Lower leg skin (tissue), 4 donors: ENCODE data around the gene CLCN6. TPM values are rescaled to one million over a fixed set of nuclear protein-coding genes. Genes with fewer than 3 reads are reported as not detected.

ENCODE experiments used
- DNase-seq, 2 donors: peaks; one replicate each; pipeline ENCODE4 v3.0.0-alpha.2; 2019; ENCODE audit warnings: low spot score in 2 of 2
- H3K4me3 ChIP-seq: fragments of 200-600 bp; sonication (generic); 2 replicates; pipeline ENCODE4 v1.5.1; 2017; ENCODE audit warnings: mild to moderate bottlenecking, low read depth; ENCODE audit not compliant: poor library complexity, severe bottlenecking
- POLR2A ChIP-seq, 2 donors: fragments of 450-650 bp; IDR thresholded peaks; one replicate each; pipeline ENCODE4 v1.6.1; 2016 to 2017; ENCODE audit warnings: antibody characterized with exemption in 2 of 2, mild to moderate bottlenecking in 1 of 2, moderate library complexity in 1 of 2
- WGBS, 2 donors: methylation state at CpG; one replicate each; pipeline ENCODE4 v1.1.5; 2018; 5-methylcytosine and 5-hydroxymethylcytosine counted together
- intact Hi-C: fragments of 100-400 bp; cut with DNase I; formaldehyde crosslinking; loops from one replicate; pipeline ENCODE4 v1.15.0; 2023; ENCODE audit warnings: low total_unique reads
- total RNA-seq, 4 donors: library from RNA; depleted of rRNA; stranded (reverse); fragments of >200 nt; gene quantifications; one replicate each; pipeline ENCODE4 v1.1.0, GENCODE V29; 2016
- TF ChIP-seq, protein P1 (sequence below), 3 donors: fragments of 450-650 bp; IDR thresholded peaks; one replicate each; pipeline ENCODE4 v1.5.1; 2016; ENCODE audit warnings: antibody characterized with exemption in 3 of 3, mild to moderate bottlenecking in 3 of 3, moderate library complexity in 2 of 3

The CLCN6 gene
- total RNA-seq, 4 donors from 2014 or later: 7.0 to 12.4 (median 10.9) TPM

- H3K4me3 ChIP-seq: no peak overlapping the region
- no peak for TF ChIP-seq POLR2A (IDR thresholded peaks at IDR 0.05)
- WGBS, 2 donors: 84 to 86% methylated on average over 22 to 27 of the region's 28 CpGs
- no peak for DNase-seq
- intact Hi-C loops: no loop called here
Measured at GRCh38 chr1:11879311-11880180, 73.6 kb downstream of the CLCN6 start.

DNA sequence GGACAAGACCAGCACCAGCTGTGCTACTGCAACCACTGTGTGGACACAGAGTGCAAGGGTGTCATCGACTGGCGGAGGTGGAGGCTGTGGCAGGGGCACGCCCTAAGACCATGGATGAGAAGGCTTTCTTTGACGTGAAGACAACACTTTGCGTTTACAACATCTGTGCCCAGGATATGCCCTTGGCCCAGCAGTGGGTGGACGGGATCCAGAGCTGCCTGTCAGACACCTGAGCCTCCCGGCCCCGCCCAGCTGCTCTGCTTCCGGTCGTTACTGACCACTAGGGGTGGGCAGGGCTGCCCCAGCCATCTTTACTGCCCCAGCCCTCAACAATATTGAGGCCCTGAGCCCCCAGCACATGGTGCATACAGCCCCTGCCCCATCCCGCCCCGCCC is 74.2 kb downstream of the CLCN6 start:
- WGBS, 2 donors: 65 to 77% methylated on average over 12 of the region's 12 CpGs
- H3K4me3 ChIP-seq: no peak overlapping the region
- DNase-seq: no peak
- intact Hi-C loops: no loop called here
- TF ChIP-seq POLR2A (IDR thresholded peaks at IDR 0.05): no peak
- TF ChIP-seq, protein P1, sequence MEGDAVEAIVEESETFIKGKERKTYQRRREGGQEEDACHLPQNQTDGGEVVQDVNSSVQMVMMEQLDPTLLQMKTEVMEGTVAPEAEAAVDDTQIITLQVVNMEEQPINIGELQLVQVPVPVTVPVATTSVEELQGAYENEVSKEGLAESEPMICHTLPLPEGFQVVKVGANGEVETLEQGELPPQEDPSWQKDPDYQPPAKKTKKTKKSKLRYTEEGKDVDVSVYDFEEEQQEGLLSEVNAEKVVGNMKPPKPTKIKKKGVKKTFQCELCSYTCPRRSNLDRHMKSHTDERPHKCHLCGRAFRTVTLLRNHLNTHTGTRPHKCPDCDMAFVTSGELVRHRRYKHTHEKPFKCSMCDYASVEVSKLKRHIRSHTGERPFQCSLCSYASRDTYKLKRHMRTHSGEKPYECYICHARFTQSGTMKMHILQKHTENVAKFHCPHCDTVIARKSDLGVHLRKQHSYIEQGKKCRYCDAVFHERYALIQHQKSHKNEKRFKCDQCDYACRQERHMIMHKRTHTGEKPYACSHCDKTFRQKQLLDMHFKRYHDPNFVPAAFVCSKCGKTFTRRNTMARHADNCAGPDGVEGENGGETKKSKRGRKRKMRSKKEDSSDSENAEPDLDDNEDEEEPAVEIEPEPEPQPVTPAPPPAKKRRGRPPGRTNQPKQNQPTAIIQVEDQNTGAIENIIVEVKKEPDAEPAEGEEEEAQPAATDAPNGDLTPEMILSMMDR (IDR thresholded peaks at IDR 0.05): no peak

DNA sequence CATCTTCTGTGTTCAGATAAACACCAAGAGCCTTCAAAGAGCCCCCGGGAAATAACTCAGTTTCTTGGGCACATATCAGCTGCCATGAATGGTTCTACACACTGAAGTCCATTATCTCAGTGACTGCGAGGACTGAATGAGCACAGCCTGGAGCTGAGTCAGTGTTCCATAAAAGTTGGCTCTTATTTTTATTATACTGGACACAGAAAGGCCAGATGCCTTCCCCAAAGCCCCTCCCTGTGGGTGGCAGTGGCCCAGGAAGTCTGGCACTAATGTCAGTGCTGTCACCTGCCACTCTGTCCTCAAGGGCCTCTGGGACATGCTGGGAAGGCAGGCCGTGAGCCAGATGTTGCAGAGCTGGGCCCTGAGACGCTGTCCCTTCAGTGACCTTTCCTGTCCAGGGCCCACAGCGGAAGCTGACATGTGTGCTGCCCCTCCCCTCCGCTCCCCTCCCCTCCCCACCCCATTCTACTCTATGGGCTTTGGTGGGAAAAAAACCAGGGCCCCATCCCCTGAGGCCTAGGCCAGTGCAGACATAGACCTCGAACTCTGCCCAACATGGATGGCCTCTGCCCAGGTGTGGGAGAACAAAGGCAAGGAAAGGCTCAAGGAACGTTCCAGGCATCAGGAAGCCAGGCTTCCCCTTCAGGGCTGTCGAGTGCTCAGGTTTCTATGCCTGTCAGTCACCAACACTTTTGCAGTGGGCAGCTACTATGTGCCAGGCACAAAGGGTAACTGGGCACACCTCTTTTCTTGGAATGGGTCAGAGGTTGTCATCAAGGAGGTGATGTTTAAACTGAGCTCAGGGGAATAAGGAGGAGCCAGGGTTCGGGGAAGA is 75.1 kb downstream of the CLCN6 start:
- no peak for TF ChIP-seq POLR2A (IDR thresholded peaks at IDR 0.05)
- TF ChIP-seq, protein P1 (IDR thresholded peaks at IDR 0.05): no peak
- peak in 1 of 2 donors; percentile 25 for DNase-seq
- WGBS, 2 donors: 48 to 52% methylated on average over 10 of the region's 10 CpGs
- H3K4me3 ChIP-seq: no peak overlapping the region
- intact Hi-C loops: no loop called here

DNA sequence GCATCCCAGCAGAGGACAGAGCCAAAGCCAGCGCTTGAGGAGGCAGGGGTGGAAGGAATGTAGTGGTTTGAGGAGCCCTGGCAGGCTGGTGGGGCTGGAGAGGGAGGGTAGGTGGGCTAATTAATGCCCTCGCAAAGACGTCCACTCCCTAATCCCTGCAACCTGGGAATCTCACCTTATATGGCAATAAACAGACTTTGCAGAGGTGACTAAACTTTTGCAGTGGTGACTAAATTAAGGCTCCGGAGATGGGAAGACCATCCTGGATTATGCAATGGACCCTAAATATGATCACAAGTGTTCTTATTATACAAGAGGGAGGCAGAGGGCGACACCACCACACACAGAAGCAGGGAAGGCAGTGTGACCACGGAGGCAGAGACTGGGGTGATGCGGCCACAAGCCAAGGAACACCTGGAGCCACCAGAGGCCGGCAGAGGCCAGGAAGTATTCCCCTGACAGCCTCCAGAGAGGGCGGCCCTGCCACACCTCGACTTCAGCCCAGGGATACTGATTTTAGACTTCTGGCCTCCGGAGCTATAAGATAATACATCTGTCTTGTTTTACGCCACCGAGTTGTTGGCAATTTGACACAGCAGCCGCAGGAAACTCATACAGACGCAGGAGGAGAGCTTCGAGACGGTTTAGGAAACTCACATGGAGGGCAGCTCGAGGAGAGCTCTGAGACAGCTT is 75.9 kb downstream of the CLCN6 start:
- DNase-seq: no peak
- intact Hi-C loops: no loop called here
- 80 to 81% methylated on average over 18 of the region's 18 CpGs for WGBS, 2 donors
- TF ChIP-seq, protein P1 (IDR thresholded peaks at IDR 0.05): no peak
- no peak for TF ChIP-seq POLR2A (IDR thresholded peaks at IDR 0.05)
- no peak overlapping the region for H3K4me3 ChIP-seq

- intact Hi-C loops: no loop called here
- WGBS, 2 donors: 43 to 44% methylated on average over 11 to 13 of the region's 13 CpGs
- H3K4me3 ChIP-seq: no peak overlapping the region
- TF ChIP-seq, protein P1 (IDR thresholded peaks at IDR 0.05): no peak
- no peak for TF ChIP-seq POLR2A (IDR thresholded peaks at IDR 0.05)
- DNase-seq: no peak
Measured at GRCh38 chr1:11882814-11883538, 77.0 kb downstream of the CLCN6 start.
